IPS-NIHi7 (cell line): ENCODE data around the gene ACLY.

ENCODE experiments used
- DNase-seq: peaks from one replicate; pipeline ENCODE4 v3.0.0; 2012; ENCODE audit warnings: mixed read lengths; ENCODE audit errors: extremely low spot score

The ACLY gene

DNA sequence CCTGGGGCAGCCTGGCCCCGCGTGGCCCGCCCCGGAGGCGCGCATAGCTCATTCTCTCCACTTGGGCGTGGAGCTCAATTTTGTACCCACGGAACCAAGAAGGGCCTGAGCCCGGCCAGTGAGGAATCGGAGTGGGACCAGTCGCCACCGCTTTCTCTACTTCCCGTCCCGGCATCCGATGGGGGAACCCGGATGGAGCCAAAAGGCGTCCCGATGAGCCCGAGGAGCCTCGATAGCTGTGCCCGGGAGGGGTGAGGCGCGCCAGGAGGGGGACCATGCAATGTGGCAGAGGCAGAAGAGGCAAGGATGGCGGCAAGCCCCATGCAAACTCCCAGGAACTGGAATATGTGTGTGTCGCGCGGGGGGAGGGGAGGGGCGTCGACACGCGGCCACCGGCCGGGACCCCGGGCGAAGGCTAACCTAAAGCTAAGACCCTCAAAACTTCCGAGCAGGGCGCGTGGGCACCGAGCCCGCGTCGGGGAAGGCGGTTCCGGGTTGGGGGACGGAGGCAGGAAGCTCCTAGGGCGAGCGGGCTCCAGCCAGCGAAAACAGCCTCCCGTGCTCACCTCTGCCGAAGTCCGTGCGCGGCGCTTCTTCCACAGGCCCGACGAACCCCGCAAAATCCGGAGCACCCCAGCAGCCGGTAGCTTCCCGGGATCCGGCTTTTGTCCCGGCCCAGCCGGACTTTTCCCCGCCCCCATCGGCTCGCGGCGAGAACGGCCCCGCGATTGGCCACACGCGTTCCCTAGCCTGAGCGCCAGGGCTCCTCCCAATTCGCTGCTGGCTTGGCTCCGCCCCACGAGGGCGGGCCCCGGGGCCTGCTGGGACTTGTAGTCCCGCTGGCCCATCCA, at the start of gene ACLY:
ACLY (minus strand) TSS at position 638 of the 851 bp plus-strand sequence. CDS start 5,078 bp downstream, outside the sequence.
- DNase-seq: peak; percentile 100

DNA sequence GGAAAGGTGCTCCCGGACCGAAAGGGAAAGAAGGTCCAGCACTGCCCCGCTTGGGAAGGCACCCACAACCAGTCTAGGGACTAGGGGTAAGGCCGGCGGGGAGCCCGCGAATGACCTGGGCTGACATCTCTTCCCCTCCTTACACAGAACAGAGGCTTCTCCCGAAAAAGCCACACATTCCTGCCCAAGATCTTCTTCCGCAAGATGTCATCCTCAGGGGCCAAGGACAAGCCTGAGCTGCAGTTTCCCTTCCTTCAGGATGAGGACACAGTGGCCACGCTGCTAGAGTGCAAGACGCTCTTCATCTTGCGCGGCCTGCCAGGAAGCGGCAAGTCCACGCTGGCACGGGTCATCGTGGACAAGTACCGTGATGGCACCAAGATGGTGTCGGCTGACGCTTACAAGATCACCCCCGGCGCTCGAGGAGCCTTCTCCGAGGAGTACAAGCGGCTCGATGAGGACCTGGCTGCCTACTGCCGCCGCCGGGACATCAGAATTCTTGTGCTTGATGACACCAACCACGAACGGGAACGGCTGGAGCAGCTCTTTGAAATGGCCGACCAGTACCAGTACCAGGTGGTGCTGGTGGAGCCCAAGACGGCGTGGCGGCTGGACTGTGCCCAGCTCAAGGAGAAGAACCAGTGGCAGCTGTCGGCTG, 49.3 kb upstream of the ACLY start:
- no peak for DNase-seq

DNA sequence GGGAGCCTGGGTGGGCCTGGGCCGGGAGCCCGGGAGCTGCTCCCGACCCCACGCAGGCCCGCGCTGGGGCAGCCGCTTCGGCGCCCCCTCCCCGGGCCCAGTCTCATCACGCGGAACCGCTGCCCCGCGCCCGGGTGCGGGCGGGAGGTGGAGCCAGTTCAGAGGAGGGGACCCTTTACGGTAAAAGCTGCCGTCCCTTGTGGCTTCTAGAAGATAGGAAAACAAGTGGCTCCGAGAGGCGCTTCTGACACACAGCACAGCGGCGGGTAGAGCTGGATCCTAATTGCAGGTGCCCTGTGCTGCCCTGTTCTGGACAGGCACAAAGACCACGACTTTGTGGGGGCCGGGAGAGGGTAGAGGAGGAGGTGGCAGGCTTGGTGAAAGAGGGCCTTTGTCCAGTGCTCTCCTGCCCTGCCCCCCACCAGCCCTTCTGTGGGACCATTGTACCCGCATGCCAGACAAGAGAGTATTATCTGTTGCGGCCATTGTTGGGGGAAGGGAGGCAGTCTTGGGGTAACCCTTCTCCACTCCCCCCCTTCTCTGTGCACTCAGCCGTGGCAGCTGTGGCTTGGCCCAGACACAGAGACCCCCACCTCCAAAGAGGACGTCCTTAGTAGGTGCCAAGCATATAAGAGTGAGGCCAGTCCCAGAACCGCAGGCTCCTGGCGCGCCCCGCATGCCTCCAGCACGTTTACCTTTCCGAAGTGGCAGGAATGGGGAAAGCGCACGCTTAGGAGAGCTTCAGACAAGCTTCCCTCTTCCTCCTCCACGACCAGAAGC, 48.6 kb upstream of the ACLY start:
- no peak for DNase-seq

GRCh38 chr17:41966463-41967140, 47.9 kb upstream of the ACLY start, which contains the start of gene CNP:
CNP (plus strand) TSS chr17:41966795; CDS start chr17:41966885, 90 bp downstream.
- peak; percentile 91 for DNase-seq

- DNase-seq: peak; percentile 88
Measured at GRCh38 chr17:41965694-41966462, 47.1 kb upstream of the ACLY start.

DNA sequence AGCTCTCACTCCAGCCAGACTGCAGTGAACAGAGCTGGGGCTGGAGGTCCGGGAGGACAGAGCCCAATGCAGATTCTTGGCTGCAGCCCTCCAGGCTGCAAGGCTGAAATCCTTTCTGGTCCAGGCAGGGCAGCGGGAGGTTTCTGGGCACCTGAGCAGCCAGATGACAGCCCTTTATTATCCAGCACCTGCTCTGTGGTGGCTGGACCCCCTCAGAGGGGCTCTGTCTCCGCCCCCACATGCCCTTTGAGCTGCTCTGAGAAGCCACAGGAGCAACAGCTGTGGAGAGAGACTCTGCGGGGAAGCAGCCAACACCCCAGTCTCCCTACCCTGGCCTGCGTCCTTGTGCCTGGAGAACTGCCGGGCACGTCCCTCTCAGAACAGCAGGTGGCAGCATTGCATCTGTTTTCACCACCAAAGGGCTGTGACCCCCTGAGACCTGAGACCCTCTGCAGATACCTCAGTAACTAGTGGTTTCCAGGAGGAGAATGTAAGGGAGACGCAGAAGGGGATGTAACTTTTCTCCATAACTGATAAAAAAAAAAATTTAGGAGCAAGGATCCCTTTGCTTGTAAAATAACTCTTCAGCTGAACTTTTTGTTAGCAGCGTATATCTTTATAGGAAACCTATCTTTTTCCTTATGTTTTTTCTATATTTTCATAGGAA, 44.1 kb upstream of the ACLY start:
- DNase-seq: peak; percentile 89

DNA sequence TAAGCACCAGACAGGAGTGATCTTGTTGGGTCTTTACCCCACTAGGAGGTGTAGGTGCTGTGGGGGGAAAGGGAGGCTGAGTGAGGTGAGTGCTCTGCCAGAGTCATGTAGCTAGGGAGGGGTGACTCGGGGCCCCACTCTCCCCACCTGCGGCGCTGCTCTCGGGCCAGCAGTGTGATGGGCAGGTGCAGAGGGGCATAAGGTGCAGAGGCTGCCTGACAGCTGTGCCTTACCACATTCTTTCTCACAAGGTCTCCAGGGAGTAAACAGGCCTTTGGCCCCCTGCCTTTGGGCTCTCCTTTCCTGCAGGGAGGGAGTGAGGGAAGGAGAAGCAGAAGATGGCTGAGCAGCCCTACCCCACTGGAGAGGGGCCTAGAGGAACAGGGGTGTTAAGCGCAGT, 43.4 kb upstream of the ACLY start:
- DNase-seq: no peak

DNA sequence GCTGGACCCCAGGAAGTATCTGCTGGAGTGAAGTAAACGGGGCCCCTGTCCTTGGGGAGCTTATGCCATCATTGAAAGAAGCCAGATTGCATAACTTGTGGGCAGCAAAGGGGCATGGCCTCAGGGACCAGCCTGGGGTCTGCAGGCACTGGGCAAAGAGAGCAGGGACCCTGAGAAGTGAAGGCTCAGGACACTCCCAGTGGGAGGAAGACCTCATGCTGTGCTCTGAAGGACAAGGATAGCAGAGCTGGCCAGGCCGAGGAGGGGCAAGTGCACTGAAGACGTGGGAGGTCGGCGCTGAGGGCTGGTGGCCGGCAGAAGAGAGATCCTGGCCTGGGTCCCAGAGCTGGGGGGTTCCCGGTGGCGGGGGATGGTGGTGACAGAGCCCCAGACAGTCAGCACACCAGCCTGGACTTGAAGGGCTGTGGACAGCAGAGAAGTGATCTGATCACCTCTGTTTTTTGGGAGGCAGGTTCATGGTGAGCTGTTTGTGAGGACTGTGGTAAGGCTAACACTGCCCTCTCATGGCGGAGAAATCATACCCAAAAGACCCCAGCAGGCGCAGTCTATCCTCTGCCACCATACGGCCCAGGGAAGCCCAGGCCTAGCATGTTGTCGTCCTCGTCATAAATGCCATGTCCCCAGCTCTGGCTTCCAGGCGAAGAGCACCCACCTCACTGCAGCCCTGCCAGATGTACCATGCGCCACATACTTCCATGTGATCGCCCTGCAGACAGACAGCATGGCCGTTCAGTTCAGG, 40.8 kb upstream of the ACLY start:
- peak; percentile 81 for DNase-seq

GRCh38 chr17:41959030-41959335, 40.2 kb upstream of the ACLY start:
- no peak for DNase-seq

- DNase-seq: no peak
Measured at GRCh38 chr17:41957869-41958439, 39.2 kb upstream of the ACLY start.

DNA sequence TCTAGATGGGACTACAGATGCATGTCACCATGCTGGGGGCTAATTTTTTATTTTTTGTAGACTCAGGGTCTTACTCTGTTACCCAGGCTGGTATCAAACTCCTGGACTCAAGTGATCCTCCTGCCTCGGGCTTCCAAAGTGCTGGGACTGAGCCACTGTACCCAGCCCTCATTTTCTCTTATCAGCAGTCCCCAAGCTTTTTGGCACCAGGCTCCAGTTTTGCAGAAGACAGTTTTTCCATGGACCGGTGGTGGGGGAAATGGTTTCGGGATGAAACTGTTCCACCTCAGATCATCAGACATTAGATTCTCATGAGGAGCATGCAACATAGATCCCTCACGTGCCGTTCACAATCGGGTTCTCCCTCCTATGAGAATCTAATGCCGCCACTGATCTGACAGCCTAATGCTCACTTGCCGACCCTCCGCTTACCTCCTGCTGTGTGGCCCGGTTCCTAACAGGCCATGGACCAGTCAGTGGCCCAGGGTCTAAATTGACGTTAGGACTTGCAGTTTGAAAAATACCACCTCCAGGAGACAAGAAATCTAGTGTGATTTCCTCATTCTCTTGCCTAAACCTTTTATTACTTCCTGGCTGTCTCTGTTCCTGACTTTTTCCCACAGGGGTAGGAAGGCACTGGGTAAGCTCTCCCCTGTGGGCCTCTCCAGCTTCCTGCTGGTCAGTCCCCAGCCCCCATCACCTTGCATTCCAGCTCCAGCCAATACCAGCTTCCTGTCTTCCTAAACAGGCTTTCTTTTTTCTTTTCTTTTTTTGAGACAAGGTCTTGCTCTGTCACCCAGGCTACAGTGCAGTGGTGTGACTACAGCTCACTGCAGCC, 38.5 kb upstream of the ACLY start:
- DNase-seq: peak; percentile 58

- DNase-seq: no peak
Measured at GRCh38 chr17:41956522-41956921, 37.8 kb upstream of the ACLY start.

DNA sequence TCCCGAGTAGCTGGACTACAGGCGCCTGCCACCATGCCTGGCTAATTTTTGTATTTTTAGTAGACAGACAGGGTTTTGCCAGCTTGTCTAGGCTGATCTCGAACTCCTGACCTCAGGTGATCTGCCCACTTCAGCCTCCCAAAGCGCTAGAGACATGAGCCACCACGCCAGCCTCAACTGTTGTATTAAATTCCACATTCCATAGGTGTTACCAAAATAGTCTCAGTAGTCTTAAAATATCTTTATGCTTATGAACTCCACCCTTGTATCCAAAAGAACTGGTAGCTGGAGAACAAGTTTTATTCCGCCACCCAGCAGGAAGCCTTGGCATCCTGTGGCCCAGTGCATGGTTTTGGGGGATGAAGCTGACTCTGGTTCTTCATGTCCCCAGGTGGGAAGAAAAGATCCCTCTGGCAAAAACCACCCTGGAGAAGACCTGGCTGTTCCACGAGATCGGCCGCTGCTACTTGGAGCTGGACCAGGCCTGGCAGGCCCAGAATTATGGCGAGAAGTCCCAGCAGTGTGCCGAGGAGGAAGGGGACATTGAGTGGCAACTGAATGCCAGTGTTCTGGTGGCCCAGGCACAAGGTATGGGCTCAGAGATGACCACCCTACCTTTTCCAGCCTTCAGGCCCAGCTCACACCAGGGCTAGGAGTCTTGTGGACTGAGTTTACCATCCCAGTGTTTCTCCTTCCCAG, 30.2 kb upstream of the ACLY start:
- no peak for DNase-seq

DNA sequence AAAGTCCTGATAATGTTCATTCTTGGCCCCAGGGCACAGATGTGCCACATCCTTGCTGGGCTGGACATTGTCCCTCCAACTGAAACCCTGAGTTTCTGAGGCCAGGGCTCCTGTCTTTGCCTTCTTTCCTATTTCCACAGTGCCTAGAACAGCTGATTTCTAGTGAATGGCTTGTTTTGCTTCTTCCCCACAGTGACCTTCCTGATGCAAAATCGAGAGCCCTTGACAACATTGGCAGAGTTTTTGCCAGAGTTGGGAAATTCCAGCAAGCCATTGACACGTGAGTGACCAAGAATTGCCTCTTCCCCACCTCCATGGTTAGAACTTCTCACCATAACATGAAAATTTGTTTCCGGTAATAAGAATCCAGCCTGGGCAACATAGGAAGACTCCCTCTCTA, 26.2 kb upstream of the ACLY start:
- no peak for DNase-seq

DNA sequence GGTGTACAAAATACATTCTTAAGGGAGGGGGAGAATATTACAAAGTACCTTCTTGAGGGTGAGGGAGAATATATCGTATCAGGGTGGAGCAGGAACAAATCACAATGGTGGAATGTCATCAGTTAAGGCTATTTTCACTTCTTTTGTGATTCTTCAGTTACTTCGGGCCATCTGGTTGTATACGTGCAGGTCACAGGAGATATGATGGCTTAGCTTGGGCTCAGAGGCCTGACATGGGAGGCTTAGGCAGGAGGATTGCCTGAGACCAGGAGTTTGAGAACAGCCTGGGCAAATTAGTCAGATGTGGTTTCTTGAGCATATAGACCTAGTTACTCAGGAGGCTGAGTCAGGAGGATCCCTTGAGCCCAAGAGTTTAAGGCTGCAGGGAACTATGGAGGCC, 24.7 kb upstream of the ACLY start:
- no peak for DNase-seq

DNA sequence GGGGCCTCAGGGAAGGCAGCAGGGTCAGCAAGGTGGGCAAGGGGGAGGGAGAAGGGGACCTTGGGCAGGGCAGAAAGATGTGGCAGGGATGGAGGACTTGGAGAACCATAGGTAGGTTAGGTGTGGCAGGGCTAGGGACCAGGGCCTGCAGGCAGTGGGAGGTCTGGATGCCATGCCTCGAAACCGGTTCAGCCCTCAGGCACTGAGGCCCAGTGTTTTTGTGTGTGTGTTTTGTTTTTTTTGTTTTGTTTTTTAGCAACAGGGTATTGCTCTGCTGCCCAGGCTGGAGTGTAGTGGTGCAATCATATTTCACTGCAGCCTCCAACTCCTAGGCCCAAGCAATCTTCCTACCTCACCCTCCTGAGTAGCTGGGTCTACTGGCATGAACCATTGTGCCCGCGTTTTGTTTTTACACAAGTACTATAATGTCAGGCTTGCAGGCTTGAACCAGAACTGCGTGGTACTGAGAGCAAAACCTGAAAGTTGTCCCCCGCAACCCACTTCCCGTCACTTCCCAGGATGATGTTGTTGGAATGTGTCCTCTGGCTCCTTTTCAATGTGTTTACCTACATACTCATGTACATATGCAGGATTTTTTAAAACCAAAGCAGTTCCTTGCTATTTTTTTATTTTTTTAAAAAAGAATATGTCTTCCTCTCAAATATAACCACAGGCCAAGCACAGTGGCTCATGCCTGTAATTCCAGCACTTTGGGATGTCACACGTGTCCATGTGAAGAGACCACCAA, 24.0 kb upstream of the ACLY start:
- no peak for DNase-seq

DNA sequence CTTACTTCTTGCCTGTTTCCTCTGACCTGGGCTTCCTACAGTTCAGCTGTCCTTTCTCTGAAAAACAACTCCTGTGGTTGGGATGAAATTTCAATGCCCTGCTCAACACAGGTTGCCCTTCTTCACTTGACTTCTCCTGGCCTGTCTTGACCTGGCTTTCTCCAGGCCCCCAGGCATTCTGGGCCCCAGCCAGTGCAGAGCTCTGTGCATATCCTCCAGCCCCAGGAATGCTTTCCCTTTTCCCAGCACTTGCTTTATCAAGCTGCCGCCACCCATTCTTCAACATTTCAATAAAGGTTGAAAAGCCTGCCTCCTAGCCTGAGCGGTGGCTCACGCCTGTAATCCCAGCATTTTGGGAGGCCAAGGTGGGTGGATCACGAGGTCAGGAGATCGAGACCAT, 22.4 kb upstream of the ACLY start:
- no peak for DNase-seq
